HTR-8/SVneo (cell line): Measurements from ENCODE around the gene EPHA6.

ENCODE experiments used
- DNase-seq: peaks from one replicate; pipeline ENCODE4 v3.0.0; 2011; ENCODE audit warnings: low spot score, mixed read lengths; ENCODE audit not compliant: insufficient read length
- FAIRE-seq: peaks from 2 replicates; lab custom pipeline; 2011; peaks lifted over from hg19 to GRCh38; lab: Jason Lieb, UNC

The EPHA6 gene

DNA sequence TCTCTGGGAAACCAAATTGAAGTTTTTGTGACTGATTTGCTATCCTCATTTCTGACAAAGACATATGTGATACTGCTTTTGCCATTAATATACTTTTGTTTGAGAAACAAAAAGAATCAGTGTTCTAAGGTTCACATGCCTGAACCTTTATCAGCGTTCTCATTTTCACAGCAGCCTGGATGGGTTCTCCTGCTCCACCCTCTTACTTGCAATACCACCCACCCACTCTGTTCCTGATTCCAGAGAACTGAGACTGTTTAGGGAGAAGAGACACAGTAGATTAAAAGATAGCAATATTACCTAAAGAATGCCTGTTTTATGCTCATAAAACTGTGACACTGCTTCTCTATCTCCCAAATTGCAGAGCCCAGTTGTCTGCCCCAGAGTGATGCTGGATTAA is 924.4 kb downstream of the EPHA6 start:
- no peak for FAIRE-seq

DNA sequence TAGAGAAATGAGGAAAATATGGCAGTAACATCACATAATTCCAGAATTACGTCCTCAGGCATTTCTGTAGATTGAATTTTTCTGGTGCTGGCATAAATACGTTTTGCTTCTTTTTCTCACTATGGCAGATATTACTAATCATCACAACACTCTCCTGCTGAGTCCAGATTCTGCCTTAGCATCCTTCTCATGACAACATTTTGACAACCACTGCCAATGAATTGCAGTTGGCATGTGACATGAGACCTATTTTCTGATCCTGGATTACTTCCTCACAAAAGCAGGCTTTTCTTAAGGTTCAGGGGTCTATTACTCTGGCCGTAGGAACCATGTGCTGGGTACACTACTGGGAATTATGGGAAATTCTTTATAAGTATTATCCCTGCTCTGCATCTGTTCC is 927.6 kb downstream of the EPHA6 start:
- FAIRE-seq = no peak
- no peak for DNase-seq

More for the DNA sequence above, 924.4 kb downstream of the EPHA6 start:
- no peak for DNase-seq

DNA sequence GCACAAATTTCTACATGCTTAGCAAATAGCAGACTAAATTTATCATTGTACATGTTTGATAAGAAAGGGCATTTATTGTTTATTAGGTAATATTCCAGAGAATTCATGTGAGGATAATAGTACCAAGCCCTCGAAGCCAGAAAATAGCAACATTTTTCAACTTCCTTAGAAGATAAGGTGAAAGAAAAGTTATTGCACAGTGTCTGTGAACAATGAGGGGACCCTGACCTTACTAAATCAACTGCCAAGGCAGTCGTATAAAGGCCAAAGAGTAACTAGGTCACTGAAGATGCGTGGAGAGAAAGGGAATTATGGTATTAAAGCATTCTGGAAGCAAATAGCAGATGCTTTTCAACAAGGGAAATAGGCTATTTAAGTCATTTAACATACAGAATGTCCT is 929.9 kb downstream of the EPHA6 start:
- DNase-seq = no peak
- no peak for FAIRE-seq

DNA sequence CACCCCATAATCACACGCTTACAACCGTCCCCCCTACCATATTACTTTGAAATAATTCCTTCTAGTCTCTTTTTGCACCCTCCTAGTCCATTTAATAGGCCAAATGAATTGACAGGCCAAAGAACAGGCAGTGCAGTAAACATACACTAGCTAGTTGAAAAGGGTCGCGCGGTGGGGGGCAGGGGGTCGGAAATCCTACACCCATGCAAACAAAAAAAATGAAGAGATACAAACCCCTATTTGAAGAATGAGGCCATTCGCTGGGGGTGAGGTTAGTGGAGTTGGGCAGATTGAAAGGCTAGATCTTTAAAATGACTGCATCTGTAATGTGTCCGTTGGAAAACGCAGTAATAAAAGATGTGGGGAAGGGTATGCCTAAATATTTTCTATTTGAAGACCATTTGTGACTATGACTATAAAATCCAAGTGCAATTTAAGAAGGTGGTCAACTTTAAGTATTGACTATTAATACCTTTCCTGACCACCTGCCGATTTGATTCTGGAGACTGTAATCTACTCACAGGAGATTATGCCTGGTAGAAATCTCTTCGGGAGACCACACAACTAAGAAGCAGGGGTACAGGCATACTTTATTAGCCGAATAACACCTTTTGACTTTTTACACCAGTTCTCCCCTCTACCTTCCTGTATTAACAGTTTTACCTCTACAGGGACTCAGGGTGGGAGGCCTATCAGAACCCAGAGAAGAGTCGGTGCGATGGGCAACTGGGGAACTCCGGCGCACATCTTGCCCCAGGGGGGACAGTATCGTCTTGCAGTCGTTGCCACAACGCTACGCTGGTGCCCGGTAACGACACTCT is 949.4 kb downstream of the EPHA6 start:
- FAIRE-seq = no peak

DNA sequence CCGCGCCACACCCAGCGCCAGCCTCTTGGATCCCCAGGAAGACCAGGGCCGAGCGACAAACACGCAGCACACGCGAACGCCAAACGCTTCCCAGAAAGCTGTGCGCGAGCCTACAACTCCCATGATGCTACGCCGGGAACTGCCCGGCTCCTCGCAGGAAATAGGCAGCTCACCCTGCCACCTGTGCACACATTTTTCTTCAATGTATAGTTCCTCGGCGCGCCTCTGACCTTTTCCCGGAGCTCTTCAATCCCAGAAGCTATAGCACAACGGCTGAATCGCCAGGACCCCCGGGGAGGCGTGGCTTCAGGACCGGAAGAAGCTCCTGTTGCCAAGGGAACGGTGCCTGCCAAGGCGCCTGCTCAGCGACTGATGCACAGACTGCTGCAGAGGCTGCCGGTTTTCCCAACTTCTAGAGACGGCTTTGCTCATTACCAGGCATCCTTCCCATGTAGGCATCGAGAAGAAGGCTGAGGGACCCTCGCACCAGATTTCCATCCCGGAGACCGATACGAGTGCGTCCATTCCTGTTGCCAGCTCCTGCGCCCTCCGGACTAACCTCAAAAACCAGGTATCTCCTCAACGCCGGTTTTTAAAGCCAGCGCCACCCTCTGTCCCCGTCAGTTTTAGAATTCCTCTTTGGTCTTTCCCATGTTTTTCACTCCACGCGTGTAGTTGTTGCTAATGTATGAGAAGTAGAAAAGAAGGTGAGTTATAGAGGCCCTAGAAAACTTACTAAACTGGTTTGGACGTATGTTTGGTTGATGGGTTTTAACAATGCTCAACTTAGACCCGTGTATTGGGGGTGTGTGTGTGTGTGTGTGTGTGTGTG is 950.2 kb downstream of the EPHA6 start, which contains the start of gene ARL6:
TSS of gene ARL6 (plus strand) at position 352 of the 832 bp plus-strand sequence. CDS start 3,350 bp downstream, outside the sequence.
- FAIRE-seq = peak; percentile 93
- peak; percentile 80 for DNase-seq

More for the DNA sequence above, 949.4 kb downstream of the EPHA6 start:
- DNase-seq = no peak

DNA sequence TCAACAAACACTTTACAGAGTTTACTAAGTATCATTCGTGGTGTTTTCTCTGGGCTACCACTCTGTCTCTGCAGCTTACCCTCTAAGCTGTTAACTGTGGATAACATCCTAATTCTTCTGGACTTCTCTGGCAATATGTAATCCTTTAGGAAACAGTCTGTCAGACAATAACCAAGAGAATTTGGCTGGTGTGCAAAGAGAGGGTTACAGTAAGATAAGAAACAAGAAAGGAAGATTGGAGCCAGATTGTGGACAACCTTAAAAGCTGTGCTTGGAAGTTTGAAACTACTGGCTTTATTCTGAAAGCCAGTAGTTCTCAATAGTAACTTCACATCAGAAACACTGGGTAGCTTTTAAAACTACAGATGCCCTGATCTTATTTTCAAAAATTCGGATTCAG is 950.9 kb downstream of the EPHA6 start:
- no peak for DNase-seq
- no peak for FAIRE-seq

DNA sequence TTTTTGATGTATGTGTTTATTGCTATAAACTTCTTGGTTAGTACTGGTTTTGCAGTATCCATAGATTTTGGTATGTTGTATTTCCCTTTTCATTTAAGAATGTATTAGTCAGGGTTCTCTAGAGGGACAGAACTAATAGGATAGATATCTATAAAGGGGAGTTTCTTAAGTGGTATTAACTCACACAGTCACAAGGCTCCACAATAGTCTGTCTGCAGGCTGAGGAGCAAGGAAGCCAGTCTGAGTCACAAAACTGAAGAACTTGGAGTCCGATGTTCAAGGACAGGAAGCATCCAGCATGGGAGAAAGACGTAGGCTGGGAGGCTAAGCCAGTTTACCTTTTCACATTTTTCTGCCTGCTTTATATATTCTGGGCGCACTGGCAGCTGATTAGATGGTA is 958.5 kb downstream of the EPHA6 start:
- FAIRE-seq (no peak), DNase-seq (no peak)

DNA sequence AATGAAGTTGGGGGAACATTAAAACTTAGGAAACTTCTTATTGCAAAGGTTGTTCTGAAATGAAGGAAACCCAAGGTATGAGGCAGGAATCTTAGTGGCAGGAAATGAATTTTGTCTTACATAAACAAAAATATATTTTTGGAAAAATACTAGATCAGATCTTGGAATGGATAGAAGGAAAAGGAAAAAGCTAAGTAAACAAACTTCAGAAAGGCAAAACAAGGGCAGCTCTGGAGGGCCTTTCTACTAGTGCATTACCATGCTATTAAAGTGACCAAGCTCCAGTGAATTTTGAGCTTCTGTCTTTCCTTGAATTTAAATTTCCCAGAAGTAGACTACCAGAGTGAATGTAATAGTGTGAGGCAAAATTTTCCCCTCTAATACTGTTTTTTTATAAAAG is 963.8 kb downstream of the EPHA6 start:
- FAIRE-seq (no peak), DNase-seq (no peak)

DNA sequence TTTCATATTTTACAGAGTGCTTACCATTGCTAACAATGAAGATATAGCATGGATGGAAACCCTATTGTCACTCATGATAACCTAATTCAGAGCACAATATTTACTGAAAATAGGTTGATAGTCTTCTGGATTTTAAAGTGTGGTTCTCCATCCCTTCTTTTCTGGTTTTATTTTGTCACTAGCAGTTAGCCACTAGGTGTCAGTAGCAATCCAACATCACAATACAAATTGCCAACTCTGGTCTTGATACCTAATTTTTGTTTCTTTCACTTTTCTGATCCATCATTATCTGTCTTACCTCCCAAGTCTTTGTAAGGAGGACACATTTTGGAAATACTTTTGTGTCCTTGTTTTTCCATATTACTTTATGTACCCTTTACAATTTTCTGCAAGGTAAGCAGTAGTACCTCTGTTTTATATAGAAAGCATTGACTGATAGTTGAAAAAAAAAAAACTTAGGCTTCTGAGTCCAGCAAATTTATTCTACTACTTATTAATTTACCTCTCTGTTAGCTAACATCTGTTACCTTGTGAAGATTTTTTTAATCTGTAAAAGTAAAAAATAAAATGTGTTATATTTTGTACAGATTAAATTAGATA is 979.1 kb downstream of the EPHA6 start:
- FAIRE-seq (no peak), DNase-seq (peak; percentile 22)

DNA sequence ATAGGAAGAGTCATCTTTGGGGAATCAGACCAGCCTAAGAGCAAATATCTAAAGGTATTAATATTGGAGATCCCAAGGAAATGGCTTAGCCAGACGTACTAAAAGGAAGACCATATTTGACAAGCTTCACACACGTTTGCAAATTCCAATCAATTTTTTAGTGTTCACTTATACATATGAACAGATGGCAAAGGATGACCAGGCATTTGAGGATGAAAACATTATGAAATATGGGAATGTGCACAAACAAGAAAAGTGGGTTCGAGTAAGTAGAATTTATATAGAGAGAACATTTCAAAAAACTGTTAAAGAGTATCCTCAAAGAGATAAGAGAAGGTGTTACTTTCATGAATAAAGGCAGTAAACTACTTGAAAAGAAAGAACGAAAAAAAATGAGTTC is 981.6 kb downstream of the EPHA6 start:
- FAIRE-seq = no peak

More for the DNA sequence above, 981.6 kb downstream of the EPHA6 start:
- no peak for DNase-seq
